HG02938 (cell line): Measurements from ENCODE around the gene GSN.

ENCODE experiments used
- ATAC-seq: cut with Tn5 transposase; IDR thresholded peaks from one replicate; pipeline ENCODE4 v1.9.1; 2021; ENCODE audit warnings: mild to moderate bottlenecking, moderate library complexity; ENCODE audit not compliant: unreplicated experiment

The GSN gene

DNA sequence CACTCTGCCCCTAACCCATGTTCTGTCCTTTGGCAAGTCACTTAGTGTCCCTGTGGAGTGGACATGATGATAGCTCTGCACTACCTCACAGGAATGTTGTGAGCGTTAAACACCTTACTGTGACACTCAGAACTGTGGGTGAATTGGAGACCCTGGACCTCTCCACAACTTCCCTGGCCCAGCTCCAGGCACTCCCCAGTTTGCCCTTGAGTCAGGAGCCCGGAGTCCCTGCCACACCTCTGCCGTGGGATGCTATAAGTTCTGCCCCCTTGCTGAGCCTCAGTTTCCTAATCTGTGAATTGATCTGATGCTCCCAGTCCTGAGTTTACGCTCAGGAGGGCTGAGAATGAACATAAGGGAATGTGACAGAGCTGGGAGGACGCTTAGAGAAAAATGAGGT, 34.4 kb downstream of the GSN start:
- no peak for ATAC-seq

DNA sequence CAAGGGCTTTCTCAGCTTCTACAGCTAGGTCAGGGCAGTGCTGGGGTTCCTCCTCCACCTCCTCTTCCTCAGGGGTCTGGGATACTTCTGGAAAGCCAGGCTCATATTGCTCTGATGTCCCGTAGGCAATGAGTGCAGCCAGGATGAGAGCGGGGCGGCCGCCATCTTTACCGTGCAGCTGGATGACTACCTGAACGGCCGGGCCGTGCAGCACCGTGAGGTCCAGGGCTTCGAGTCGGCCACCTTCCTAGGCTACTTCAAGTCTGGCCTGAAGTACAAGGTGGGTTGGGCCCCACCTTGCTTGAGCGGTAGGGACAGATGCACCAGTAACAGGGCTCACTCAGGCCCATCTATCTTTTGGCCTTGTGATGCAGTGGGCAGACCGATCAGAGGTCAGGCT, 34.8 kb downstream of the GSN start:
- ATAC-seq = no peak

DNA sequence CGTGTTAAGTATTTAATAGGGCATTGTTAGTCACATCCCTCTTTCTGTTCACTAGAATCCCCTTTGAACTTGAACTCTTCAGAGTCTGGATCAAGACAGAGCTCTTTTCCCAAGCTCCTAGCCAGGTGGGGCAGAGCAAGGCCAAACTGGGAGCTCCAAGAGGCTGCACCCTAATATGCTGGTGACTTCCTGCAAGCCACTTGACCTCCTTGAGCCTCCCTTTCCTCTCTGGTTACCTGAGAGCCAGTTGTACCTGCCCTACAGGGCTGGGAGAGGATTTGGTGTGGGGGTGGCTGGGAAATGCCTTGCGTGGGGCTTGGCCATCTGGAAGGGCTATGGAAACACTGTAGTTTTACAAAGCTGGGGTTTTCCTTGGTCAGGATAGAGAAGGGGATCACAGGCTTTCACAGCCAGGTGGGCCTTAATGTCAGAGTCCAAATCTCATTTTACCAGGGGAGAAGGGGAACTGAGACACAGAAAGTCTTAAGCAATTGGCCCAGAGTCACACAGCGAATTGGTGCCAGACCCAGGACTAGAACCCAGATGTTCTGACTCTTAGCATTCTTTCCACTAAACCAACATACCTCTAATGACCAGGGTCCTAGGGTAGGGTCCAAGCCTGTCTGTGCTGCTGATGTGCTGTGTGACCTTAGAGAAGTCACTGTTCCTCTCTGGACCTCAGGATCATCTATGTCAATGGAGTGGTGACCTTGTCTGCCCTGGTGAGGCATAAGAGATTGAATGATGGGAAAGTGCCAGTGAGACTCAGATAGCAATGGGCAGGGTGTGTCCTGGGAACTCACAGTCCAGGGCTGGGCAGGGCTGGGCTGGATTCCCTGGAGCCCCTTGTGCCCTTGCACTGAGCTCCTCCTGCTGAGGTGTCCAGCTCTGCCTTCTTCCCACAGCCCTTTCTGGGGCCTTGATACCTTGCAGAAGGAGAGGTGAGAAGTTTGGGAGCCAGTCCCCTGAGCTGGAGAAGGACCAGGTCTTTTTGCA, 35.8 kb downstream of the GSN start:
- ATAC-seq = no peak

DNA sequence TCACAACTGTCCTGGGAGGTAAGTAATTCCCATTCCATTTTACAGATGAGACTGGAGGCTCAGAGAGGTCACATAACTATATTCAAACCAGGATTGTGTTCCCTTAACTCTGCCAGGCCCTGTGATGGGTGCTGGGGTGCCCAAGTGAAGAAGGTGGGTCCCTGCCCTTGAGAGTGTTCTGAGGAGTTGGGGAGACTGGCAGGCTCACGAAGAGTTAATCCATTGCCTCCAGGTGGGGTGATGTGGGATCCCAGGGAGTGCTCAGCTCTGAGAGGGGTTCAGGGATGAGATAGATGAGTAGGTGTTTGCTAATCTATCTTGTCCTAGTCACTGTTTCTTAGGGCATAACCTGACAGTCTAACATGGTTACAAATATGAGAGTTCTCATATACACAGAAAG, 36.7 kb downstream of the GSN start:
- ATAC-seq = no peak

DNA sequence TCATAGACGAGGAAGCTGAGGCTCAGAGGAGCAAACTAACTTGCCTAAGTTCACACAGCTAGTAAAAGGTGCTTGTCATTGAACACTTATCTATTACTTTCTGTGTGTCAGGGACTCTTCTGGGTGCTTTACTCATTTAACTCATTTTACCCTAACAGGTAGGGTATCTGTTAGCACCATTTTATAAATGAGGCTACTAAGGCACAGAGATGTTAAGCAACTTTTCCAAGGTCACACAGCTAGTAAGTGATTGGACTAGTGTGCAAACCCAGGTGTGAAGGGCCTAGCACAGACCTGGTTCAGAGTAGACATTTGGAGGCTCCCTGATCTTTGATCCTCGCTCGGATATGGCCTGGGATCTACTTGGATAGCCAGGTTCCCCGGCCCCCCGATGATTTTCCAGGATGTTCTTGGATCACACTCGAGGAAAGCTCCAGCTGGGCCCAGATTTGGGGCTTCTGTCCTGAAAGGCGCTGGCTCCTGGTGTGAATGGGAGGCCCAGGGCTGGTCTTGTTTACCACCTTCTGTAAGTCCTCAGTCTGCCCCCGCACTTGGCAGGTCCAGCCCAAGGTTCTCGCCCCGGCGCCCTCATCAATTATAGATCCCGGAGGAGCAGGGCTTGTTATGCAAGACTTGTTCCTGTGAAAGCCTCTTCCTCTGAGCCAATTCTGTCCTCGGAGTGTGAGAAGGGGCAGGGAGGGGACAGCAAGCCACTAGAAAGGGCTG, 37.5 kb downstream of the GSN start:
- no peak for ATAC-seq

DNA sequence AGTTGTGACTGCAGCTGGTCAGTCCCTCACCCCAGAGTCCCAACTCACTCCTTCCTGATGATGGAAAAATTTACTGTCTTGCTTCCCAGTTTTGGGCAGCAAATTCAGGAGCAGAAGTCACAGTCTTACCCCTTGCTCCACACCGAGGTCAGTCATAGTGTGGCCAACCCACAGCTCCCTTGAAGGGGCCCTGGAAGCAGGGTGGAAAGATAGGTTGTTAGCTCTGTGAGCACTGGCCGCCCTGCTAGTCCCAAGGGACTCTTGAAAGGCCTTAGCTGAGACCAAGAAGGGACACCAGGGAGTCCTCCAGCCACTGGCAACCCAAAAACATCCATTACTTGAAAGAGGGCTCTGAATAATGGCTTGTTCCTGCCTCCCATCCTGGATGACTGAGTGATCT, 40.0 kb downstream of the GSN start:
- no peak for ATAC-seq

DNA sequence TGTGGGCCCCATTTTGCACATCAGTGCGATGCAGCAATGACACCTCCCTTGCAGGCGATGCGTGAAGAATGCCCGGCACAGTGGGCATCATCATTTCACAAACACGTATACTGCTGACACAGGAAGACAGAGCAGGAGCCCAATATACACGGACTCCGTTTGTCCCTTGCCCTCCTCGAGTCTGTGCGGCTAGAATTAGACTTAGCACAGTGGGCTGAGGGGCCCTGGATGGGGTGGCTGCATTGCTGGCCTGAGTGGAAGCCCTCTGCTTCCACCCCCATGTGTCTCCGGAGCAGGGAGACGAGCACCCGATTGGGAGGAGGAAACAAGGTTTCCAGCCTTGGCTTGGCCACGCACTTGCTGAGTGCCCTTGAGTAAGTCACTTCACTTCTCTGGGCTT, 40.8 kb downstream of the GSN start:
- ATAC-seq = no peak

DNA sequence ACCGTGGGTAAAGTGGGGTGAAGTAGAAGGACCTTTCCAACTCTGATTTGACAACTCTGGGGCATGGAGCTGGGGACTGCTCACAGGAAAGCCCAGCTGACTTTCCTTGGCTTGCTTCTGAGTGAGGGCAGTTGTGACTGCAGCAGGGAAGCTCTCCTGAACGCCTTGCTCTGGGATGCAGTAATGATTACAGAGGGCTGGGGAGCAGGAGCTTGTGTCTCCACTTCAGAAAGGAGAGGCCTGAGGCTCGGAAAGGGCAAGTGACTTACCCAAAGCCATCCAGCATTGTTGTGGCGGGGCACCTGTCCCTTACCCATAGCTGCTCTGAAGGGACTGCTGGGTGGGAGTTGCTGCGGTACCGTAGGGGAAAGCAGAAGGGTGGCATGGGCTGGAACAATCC, 41.2 kb downstream of the GSN start:
- ATAC-seq = no peak

DNA sequence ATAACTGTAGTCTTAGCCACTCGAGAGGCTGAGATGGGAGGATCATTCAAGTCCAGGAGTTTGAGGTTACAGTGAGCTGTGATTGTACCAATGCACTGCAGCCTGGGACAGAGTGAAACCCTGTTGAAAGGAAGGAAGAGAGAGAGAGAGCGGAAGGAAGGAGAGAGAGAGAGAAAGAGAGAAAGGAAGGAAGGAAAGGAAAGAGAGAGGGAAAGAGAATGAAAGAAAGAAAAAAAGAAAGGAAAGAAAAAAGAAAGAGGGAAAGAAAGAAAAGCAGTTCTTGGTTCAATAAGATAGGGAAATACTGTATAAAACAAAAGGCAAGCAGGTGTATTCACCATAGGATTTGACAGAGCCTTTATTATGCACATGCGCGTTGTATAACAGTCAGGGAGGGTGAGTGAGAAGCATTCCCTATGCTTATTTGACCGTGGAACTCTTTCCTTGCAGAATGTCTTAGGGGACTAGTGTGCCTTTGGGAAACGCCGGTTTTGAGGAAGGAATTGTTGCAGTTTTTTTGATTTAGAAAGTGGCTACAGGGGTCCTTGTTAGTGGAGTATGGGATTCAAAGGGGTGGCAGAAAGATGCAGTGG, 42.0 kb downstream of the GSN start:
- ATAC-seq = no peak

DNA sequence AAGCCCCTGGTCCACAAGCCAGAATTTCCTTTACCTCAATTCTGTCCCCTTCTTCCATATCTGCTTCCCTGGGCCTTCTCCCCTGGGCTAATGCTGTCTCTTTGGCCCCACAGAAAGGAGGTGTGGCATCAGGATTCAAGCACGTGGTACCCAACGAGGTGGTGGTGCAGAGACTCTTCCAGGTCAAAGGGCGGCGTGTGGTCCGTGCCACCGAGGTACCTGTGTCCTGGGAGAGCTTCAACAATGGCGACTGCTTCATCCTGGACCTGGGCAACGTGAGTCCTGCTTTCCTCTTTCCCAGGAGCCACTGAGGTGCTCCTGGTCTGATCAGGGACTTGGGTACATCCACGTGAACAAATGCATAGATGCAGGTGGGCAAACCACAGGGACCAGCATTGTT, 42.6 kb downstream of the GSN start:
- ATAC-seq = no peak

DNA sequence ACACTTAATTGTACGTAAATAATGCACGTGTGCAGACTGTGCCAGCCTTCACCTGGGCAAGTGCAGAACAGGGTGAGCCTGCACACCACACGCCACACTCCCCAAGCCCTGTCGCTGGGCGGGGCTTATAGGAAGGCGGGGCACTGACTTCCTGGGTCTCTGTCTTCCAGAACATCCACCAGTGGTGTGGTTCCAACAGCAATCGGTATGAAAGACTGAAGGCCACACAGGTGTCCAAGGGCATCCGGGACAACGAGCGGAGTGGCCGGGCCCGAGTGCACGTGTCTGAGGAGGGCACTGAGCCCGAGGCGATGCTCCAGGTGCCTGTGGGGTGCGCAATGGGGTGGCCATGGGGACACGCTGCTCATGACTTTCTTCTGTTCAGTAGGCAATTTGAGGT, 44.2 kb downstream of the GSN start:
- ATAC-seq = no peak

DNA sequence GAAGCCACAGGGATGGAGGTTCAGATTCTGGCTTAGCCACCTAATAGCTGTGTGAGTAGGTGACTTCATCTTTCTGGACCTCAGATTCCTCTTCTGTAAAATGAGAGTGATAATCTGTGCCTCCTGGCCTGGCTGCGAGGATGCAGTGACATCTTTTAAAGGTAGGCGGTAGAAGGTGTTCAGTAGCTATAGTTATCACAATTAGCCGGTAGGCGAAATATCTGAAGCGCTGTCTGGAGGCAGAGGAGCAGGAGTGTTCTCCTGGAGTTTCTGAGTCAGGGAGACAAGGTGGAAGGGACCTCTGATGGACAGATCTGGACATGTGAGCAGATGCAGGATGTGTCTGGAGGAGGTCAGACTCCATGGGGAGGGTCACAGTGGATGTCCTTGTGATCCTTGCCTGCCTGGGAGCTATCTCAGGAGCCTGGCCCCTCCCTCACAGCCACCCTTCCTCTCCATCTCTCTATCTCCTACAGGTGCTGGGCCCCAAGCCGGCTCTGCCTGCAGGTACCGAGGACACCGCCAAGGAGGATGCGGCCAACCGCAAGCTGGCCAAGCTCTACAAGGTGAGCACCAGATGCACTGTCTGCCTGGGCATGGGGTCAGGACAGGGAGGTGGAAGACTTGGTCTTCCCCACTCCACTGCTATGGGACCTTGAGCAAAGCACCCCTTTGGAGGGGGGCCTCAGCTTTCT, 45.6 kb downstream of the GSN start:
- ATAC-seq = no peak

DNA sequence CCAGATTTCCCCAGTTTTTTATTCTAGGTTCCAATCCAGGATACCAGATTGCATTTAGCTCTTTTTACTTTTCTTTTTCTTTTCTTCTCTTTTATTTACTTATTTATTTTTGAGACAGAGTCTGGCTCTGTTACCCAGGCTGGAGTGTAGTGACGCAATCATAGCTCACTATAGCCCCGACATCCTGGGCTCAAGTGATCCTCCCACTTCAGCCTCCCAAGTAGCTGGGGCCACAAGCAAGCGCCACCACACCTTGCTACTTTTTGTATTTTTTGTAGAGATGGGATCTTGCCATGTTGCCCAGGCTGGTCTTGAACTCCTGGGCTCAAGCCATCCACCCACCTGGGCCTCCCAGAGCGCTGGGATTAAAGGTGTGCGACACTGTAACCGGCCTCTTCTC, 48.4 kb downstream of the GSN start:
- ATAC-seq = no peak

DNA sequence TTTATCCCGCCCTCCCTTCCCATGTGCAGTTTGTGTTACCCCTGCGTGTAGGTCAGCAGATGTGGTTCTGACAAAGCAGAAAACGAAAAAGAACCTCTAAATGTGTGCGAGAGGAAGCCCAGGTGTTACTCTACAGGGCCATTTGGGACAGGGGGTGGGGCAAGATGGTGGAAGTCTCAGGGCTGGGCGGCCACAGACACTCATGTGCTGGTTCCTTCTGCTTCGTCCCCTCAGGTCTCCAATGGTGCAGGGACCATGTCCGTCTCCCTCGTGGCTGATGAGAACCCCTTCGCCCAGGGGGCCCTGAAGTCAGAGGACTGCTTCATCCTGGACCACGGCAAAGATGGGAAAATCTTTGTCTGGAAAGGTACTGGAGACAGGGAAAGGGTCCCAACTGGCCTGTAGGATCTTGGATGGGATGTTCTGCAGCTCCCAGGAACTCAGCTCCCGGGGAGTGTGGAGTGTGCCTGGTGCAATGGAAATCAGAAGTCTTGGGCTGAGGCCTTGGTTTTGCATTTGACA, 49.0 kb downstream of the GSN start:
- no peak for ATAC-seq

DNA sequence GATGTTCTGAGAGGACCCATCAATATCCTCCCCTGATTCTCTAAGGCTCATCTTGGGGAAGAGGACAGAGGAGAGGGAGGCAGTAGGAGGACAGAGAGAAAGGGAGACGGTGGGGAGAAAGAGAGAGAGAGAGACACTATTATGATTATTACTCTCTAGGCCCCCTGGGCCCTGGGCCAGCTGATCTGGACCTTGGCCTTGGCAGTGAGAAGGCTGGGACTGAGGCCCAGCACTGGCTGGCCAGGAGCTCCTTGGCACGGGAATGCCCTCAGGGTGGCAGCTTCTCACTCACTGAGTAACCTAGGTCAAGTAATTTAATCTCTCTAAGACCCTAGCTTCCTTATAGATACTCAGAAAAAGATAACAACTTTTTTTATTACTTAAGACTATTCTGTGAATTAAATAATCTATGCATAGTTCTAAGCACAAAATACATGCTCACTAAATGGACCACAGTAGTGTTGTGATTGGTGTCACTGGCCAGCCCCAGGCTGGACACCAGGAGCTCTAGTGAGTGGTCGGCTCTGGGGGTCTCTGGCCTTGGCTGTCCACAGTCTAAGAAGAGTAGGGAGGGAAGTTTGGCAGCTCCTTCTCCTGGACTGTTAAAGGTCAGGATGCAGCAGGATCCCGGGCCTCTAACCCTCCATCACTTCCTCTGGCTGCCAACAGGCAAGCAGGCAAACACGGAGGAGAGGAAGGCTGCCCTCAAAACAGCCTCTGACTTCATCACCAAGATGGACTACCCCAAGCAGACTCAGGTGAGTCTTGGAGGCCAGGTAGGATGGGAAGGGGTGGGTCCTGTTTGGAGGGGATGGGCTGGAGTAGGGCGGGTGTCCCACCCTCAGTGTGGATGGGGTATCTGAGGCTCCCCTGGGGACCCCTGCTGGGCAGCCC, 50.0 kb downstream of the GSN start:
- no peak for ATAC-seq

DNA sequence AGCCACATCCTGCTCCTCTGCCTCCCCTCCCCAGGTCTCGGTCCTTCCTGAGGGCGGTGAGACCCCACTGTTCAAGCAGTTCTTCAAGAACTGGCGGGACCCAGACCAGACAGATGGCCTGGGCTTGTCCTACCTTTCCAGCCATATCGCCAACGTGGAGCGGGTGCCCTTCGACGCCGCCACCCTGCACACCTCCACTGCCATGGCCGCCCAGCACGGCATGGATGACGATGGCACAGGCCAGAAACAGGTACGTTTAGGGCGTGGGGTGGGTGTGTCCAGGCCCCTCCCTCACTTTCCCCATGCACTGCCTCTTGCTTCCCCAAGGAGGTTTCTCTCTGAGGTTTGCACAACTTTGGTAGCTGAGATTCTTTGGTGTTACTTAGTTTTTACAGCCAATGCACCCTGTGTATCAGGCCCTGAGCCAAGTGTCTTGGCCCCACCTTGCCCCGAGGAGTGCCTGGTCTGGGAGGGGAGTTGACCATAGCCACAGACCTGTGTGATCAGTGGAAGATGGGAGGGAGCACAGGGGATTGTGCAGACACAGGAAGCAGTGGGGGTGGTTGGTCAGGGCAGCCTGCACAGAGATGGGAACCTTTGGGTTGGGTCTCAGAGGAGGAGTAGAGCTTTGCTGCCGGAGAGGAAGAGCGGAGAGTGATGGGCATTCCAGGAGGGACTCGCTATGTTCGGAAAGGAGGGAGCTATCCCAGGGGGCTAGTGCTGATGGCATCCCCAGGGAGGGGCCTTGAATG, 50.8 kb downstream of the GSN start:
- no peak for ATAC-seq

DNA sequence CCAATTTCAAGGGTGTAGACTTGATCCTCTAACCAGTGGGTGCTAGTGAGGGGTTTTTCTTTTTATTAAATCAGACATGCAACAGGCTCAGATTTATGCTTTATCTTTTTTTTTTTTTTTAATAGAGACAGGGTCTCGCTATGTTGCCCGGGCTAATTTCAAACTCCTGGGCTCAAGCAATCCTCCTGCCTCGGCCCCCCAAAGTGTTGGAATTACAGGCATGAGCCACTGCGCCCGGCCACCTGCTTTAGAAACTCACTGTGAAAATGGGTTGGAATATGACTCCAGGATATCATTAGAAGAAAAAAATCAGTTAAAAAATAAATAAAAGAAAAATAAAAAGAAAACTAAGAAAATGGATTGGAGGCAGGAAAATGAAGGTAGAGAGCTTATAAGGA, 51.4 kb downstream of the GSN start:
- ATAC-seq = no peak

DNA sequence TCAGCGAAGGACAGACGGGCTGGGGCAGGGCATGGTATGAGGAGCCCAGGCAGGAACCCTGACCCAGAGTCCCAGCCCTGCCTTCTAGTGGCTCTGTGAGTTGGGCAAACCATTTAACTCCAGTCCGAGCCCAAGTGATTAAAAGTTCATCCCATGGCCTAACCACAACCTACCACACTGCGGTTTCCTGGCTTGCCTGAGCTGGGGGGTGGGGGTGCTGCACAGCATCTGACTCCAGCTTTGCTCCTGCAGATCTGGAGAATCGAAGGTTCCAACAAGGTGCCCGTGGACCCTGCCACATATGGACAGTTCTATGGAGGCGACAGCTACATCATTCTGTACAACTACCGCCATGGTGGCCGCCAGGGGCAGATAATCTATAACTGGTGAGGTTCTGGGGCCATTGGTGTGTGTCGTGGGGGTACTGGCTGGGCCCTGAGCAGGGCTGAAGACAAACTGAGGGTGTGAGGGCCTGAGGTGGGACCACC, 53.1 kb downstream of the GSN start:
- no peak for ATAC-seq
